8988T (cell line): Measurements from ENCODE around the gene SNTG2.
"Not testable (repeated sequence)": the region's sequence is repeated elsewhere in the genome, so short reads cannot be mapped to it uniquely, and the experiment has no call there.

ENCODE experiments used
- DNase-seq: peaks from one replicate; pipeline ENCODE4 v3.0.0; 2011

Gene SNTG2

DNA sequence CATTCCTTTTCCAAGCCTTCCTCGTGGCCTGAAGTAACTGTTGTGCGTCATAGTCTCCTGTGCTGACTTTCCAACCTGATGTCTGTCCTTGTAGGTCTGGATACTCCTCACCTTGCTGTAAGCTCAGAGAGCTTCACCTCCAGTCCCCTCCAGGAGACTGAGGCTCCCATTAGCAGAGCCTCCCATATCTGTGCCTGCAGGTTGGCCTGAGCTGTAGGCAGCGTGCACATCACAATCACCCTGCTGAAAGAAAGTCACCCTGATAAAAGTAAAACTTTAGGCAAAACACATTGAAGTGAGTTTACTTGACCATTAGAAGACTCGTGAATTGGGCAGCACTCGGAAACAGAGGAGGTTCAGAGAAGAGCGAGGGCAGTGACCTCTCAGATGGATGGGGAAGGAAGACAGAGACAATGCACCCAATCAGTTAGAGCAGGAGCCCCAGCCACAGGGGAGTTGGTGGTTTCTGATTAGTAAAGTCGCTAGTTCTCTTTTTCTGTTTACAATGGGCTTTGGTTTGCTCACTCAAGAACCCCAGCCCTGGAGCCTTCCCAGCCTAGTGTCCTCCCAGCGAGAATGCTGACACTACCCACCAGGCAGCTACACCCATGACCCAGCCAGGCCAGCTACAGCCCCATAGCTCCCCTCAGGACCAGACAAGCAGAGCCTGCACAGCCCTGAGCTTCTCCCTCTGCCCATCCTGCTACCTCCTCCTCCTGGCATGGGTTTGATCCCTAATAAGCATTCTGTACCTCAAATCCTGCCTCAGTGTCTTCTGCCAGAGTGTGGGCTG lies 450.5 kb downstream of the SNTG2 start:
- DNase-seq, result no peak

- DNase-seq, result no peak
Observed at GRCh38 chr2:1402064-1402463, 451.4 kb downstream of the SNTG2 start.

DNA sequence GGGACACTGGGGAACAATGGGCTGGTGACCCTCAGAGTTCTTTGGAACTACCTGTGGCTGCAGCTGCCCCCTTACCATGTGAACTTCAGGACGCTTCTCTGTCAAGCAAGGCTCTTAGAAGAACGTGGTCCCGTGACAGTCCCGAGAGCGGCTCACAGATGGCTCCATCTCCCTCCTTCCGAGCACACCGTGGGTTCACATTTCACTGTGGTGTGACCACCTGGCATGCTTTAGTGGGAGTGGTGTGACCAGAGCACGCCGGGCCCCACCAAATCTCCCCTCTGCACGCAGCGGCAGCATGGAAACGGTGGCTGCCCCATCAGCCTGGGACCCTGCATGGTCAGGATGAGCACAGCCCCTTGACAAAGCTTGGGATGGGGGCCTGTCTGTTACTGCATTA lies 452.9 kb downstream of the SNTG2 start:
- no peak for DNase-seq

DNA sequence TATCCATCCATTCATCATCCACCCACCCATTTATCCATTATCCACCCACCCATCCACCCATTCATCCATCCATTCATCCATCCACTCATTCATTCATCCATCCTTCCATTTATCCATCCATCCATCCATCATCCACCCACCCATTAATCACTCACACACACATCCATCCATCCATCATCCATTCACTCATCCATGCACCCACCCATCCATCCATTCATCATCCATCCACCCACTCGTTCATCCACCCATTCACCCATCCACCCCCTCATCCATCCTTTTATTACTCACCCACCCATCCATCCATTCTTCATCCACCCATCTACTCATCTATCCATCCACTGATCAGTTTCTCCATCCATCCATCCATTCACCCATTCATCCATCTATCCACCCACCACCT lies 454.5 kb downstream of the SNTG2 start:
- no peak for DNase-seq

DNA sequence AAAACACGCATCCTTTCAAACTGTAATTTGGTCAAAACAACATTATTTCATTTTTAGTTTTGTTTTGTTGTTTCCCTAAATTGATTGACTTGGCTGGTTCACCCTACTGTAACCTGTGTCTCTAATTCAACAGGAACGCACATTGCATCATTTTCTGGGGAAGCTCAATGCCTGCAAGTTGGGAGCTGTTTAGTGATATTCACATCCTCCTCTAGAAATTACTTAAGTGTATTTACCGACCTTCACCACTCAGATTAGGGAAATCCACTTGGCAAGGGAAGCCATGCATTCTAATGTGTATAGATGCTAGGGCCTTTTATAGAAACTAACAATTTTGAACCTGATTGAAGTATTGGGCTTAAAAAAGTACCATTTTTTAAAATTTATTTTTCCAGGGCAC lies 455.3 kb downstream of the SNTG2 start:
- DNase-seq, result no peak

GRCh38 chr2:1406434-1406833 lies 455.8 kb downstream of the SNTG2 start:
- DNase-seq, result no peak

GRCh38 chr2:1407950-1408675 lies 457.5 kb downstream of the SNTG2 start:
- DNase-seq, result no peak

- no peak for DNase-seq
Observed at GRCh38 chr2:1413156-1413710, 462.6 kb downstream of the SNTG2 start, which contains the start of gene TPO. Gene TPO (plus strand): TSS chr2:1413463. CDS start chr2:1414409, 946 bp downstream.

GRCh38 chr2:1414121-1414520 lies 463.5 kb downstream of the SNTG2 start:
- DNase-seq, result no peak

GRCh38 chr2:1414901-1415300 lies 464.3 kb downstream of the SNTG2 start:
- not testable (repeated sequence) for DNase-seq

DNA sequence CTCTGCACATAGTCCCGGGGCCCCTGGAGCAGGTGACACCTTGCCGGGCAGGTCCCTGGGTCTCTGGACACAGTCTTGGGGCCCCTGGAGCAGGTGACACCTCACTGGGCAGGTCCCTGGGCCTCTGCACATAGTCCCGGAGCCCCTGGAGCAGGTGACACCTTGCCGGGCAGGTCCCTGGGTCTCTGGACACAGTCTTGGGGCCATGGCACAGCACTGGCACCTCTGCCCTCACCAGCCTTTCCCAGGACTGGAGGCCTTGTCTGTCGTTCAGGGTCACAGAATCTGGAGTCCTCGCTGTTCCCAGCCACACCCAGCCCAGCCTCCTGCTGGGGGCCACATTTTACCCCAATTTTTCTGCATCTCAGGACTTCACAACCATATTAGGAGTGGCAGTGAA lies 464.9 kb downstream of the SNTG2 start:
- DNase-seq, result no peak
